Left renal pelvis (tissue), 4 donors: ENCODE data around the gene KIAA1671. TPM values are rescaled to one million over a fixed set of nuclear protein-coding genes. Genes with fewer than 3 reads are reported as not detected.
"Not testable (repeated sequence)": the region's sequence is repeated elsewhere in the genome, so short reads cannot be mapped to it uniquely, and the experiment has no call there.

Experiments used
- DNase-seq, 4 donors: peaks; one replicate each; pipeline ENCODE4 v3.0.0-alpha.2; 2013; ENCODE audit warnings: low read depth in 4 of 4, low spot score in 3 of 4
- polyA plus RNA-seq, 4 donors: library from polyadenylated mRNA; unstranded; fragments of 120-200 nt; gene quantifications; one replicate each; pipeline ENCODE4 v1.2.1, GENCODE V29; 2013; ENCODE audit not compliant: insufficient read length in 4 of 4

KIAA1671 gene
- polyA plus RNA-seq, 4 donors: 21.0 to 28.4 (median 24.1) TPM

GRCh38 chr22:25161916-25162530 is 209.5 kb downstream of the KIAA1671 start:
- no peak for DNase-seq

DNA sequence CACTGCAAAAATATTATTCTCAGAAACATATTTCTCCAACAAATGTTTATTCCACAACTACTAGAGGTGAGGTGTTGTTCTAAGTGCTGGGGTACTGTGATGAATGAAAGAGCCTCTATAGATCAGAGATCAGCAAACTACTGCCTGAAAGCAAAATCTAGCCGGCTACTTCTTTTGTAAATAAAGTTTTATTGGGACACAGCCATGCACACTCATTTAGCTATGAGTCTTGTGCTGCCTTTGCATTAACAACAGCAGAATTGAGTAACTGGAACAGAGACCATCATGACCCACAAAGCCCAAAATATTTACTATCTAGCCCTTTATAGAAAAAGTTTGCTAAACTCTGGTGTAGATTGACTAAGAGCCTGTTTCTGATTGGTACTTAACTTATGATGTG is 210.0 kb downstream of the KIAA1671 start:
- no peak for DNase-seq

DNA sequence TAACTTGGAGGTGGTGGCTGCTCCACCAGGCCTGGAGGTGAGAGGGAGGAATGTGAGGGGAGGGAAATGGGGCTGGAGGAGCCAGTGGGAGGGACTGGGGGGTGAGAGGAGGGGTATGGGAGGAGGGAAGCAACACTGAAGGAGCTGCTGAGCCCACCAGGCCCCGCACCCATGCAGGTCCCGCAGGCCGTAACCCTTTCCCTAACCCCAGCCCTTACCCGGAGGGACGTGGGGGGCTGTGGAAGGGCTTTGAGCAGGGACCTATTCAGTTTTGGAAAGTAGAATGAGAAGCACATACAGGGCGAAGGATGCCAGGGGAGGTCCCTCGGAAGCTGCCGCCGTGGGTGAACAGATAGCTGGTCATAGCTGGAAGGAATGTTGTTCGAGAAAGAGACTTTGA is 213.3 kb downstream of the KIAA1671 start:
- no peak for DNase-seq

DNA sequence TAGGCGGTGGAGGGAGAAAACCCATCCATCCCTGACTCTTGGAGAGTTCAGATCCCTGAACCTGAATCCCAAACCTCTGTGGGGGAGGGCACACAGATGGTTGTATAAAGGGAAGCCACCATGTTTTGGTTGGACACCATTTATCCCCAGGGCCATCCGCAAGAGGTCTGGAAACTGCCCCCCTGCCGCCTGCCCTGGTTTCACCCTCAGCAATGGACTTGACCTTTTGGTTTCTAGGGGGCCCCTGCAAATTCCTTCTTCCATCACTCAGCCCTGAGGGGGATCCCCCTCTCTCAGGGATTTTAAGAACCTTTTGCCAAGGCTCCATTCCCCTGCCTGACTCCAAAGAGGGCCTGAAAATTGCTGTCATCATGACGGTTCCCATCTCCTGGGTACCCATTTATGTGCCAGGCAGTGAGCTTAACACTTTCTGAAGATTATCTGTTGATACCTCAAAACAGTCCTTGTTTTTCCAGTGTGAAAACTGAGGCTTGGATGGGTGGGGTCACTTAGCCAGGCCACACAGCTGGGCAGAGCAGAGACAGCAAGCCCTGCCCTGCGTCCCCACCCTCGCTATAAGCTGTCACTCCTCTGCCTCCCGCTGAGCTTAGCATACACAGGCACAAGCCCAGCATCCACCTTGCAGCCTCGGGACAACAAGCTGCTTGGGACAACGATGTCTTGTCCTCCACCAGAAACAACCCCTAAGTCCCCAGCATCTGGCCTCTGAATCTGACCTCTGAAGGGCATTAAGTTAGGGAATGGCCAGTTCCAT is 213.9 kb downstream of the KIAA1671 start:
- DNase-seq: no peak

DNA sequence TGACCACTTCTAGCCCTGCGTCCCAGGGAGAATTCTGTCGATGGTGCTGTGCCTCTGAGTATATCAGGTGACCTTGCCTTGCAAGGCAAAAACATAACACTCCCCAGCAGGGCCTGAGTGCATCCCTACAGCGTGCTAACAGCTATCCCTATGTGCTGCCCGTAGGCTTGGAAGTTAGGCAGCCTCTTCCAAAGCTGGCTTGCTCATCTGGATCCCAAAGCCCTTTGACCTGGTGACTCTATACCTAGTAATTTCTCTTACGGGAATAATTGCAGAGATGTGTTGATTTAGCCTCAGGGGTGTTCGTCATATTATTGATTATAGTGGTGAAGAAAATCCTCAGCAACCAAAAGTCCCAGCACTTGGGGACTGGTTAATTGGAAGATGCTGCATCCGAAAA is 214.6 kb downstream of the KIAA1671 start:
- DNase-seq: no peak

DNA sequence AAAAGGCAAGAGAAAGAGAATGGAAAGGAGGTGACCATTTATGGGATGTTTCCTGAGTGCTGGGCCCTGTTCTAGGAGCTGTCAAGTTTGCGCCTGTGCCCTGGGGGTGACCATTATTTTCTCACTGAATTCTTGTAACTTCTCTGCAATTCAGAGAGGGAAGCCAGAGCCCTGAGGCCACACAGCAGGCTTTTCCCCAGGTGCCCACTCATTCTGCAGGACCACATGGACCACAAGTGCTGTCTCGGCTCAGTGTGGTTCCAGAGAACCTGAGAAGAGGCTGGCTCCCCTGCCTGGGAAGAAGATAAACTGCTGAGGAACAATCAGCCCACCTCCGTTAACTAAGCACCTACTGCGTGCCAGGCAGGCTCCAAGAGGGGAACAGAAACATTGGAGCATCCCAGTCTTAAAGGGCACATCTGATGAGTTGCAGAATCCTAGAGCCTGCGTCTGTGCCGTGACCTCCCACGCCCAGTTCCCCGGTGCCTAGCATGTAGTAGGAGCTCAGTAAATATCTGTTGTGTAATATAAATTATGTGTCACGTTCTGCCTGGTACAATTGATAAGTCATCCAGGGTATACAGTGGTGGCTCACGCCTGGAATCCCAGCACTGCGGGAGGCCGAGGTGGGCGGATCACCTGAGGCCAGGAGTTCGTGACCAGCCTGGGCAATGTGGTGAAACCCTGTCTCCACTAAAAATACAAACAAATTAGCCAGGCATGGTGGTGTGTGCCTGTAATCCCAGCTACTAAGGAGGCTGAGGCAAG is 215.5 kb downstream of the KIAA1671 start:
- DNase-seq: no peak

DNA sequence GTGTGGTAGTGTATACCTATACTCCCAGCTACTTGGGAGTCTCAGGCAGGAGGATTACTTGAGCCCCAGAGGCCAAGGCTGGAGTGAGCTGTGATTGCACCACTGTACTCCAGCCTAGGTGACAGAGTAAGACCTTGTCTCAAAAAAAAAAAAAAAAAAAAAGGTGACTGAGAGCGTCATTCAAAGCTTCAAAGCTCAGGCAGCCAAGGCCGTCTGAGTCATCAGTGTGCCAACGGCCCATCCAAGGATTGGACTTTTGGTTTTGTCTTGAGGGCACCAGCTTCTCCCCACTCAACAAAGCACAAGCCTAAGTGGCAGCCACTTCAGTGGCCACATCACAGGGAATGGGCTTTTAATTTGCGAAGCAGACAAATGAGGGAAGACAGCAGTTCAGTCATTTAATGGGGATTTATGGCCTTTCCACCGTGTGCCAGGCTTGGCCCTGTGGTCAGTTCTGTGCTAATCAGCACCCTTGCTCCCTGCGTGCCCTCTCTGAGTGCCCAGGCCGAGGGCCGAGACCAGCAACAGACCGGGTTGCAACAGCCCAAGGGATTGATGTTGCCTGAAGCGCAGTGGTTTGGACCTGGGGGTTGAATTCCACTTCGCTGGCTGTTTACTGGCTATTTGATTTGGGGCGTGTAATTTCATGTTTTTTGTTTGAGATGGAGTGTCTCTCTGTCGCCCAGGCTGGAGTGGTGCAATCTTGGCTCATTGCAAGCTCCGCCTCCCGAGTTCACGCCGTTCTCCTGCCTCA is 216.9 kb downstream of the KIAA1671 start:
- DNase-seq: no peak

GRCh38 chr22:25170426-25170980 is 218.0 kb downstream of the KIAA1671 start:
- no peak for DNase-seq

GRCh38 chr22:25172153-25172552 is 219.6 kb downstream of the KIAA1671 start:
- DNase-seq: no peak

GRCh38 chr22:25174156-25174887 is 221.8 kb downstream of the KIAA1671 start:
- DNase-seq: no peak

- no peak for DNase-seq
Measured at GRCh38 chr22:25174888-25175411, 222.4 kb downstream of the KIAA1671 start.

- no peak for DNase-seq
Measured at GRCh38 chr22:25176175-25176574, 223.7 kb downstream of the KIAA1671 start.

DNA sequence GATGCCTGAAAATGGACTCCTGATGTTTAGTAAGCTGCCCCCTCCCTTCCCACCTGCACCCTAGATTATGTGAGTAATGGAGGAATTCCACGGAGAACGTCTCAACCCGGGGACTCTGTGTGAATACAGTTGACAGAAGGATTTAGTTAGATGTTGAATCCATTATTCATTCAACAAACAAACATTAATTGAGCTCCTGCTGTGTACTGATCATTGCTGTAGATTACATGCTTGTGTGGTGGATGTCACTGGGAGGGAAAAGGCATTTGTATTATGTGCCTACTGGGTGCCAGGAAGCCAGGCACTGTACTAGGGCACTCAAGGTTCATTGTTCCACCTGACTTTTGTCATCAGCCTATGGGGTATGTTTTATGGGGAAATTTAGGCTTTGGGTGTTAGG is 224.3 kb downstream of the KIAA1671 start:
- DNase-seq: no peak

DNA sequence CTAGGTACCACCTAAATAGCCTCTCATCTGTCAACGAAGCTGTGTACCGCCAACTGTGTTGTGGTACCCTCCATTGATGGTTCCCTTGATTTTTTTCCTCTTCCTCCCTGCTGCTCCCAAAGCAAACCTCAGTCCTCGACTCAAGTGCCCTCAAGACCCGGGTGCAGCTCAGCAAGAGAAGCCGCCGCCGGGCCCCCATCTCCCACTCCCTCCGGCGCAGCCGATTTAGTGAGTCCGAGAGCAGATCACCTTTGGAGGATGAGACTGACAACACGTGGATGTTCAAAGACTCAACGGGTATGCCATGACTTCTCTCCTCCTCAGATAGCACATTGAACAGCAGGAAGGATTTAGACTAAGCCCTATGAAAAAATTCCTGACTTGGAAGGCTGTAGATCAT is 224.7 kb downstream of the KIAA1671 start:
- no peak for DNase-seq

DNA sequence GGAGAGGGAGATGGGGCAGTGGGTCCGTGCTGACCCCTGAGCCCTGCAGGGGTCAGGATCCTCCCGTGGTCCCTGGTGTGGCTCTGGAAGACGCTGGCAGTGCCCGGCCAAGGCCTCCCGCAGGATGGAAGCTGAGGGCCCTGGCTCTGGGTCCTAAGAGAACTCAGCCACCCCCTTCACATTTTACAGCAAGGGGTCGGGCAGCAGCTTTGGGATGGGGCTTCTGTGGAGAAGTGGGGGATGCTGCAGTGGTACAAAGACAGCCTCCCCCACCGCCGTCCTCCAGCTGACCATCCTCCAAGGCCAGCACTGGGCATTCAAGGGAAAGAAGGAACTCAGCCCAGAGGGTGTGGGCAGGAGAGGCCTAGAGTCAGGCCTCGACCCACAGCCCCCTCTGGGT is 225.4 kb downstream of the KIAA1671 start:
- DNase-seq: no peak

GRCh38 chr22:25178348-25178747 is 225.8 kb downstream of the KIAA1671 start:
- not testable (repeated sequence) for DNase-seq

DNA sequence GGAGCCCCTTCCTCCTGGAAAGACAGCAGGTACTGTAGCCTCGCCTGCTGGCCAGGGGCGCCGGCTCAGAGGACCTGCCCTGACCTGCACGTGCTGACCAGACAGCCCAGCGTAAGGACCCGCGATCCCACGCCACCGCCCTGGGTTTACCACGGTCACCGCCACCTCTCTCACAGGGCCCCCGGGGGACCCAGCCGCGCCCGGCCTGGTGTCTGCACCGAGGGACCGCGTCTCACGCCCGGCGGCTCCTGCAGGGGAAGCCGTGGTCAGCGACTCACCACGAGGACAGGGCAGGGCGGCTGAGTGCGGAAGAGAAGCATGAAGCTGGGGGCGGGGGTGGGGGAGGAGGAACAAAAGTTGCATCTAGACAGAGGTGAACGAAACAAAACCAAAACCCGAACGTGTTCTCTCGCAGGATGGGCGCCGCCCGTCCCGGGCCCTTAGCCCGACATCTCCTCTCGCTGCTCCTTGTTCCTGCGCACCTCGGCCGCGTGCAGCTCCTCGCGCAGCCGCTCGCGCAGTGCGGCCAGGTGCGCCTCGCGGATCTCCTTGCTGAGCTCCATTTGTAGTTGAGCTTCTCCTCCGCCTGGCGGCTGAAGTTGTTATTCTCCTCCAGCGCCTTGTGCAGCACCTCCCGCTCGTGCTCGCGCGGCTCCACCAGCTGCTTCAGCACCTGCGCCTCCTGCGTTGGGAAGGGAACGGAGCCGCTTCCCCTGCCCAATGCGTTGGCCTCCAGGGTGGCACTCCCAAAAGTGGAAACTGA is 226.5 kb downstream of the KIAA1671 start:
- not testable (repeated sequence) for DNase-seq

GRCh38 chr22:25182131-25183110 is 229.9 kb downstream of the KIAA1671 start:
- no peak for DNase-seq
